ENCODE measurements around the gene DCC. TPM values are rescaled to one million over a fixed set of nuclear protein-coding genes. Genes with fewer than 3 reads are reported as not detected.

The DCC gene
- total RNA-seq, 1 experiment from 2014 or later, result not detected

- Histone ChIP-seq H3K9me3 (ENCODE audit: control insufficient read depth in 1 of 2, insufficient read depth in 1 of 2, low read depth in 1 of 2, low read length in 2 of 2) (peaks cover 4 to 15% of the 10 kb centered on the region in 2 experiments; a peak in 2 of 4 replicates), H4K20me1 (ENCODE audit: insufficient read depth) (no peaks in the 10 kb centered on the region), H3K27me3 (ENCODE audit: insufficient read depth, low read length) (no peaks in the 10 kb centered on the region), H3K4me1 (ENCODE audit: control insufficient read depth in 1 of 2, insufficient read depth in 2 of 2, low read length in 2 of 2) (no peaks in the 10 kb centered on the region), H3K79me2 (ENCODE audit: insufficient read depth, low read length) (no peaks in the 10 kb centered on the region), H3K4me2 (ENCODE audit: low read length) (no peak overlapping the region), H3K36me3 (ENCODE audit: control insufficient read depth in 1 of 2, insufficient read depth in 2 of 2, low read length in 2 of 2) (no peaks in the 10 kb centered on the region), H3K4me3 (replicated peaks in 1 of 2; ENCODE audit: low read depth in 1 of 2, low read length in 2 of 2) (no peak overlapping the region), H3K9ac (ENCODE audit: low read length) (no peak overlapping the region), H3K27ac (ENCODE audit: low read depth, low read length) (no peak overlapping the region), H2AFZ (ENCODE audit: low read depth, low read length, poor library complexity, severe bottlenecking) (no peak overlapping the region), H3K9me2 (ENCODE audit: insufficient read depth) (no peaks in the 10 kb centered on the region)
- no peak for DNase-seq (ENCODE audit: low read depth, low spot score)
- ChIA-PET CTCF (no interaction called here), RAD21 (ENCODE audit: low non-redundant PET in 1 of 2, low total read pairs in 2 of 2, uncharacterized antibody in 2 of 2, unreplicated experiment in 2 of 2) (no interaction called here), POLR2A (no interaction called here)
- BruUV-seq (replicated peaks), result no TSS peak
- no peak for TF ChIP-seq EZH2 (IDR thresholded peaks at IDR 0.05)
- TF ChIP-seq CTCF (IDR thresholded peaks at IDR 0.05 in 2 of 3, conservative IDR thresholded peaks at IDR 0.05 in 1 of 3; ENCODE audit: borderline replicate concordance in 1 of 3, insufficient read depth in 1 of 3, low read depth in 2 of 3, low read length in 2 of 3), result no peak
- TF ChIP-seq YY1 (IDR thresholded peaks at IDR 0.05; ENCODE audit: extremely low read depth, insufficient replicate concordance, low read depth, low read length), result no peak
- TF ChIP-seq EGR1 (IDR thresholded peaks at IDR 0.05; ENCODE audit: low read depth), result no peak
- TF ChIP-seq FOSL1 (IDR thresholded peaks at IDR 0.05; ENCODE audit: low read depth), result no peak
- no peak for TF ChIP-seq ELF1 (IDR thresholded peaks at IDR 0.05; ENCODE audit: borderline replicate concordance, low read depth)
- no peak for TF ChIP-seq POLR2A (IDR thresholded peaks at IDR 0.05; ENCODE audit: borderline replicate concordance, extremely low read depth, insufficient read depth, insufficient read length)
- TF ChIP-seq TCF7L2 (IDR thresholded peaks at IDR 0.05; ENCODE audit: borderline replicate concordance, extremely low read depth, insufficient read depth, insufficient read length), result no peak
- TF ChIP-seq SIN3A (IDR thresholded peaks at IDR 0.05; ENCODE audit: low read depth), result no peak
- TF ChIP-seq ZFX (IDR thresholded peaks at IDR 0.05), result no peak
- no peak for TF ChIP-seq ZNF274 (IDR thresholded peaks at IDR 0.05; ENCODE audit: low read depth, low read length)
- TF ChIP-seq SRF (IDR thresholded peaks at IDR 0.05; ENCODE audit: low read depth), result no peak
- TF ChIP-seq CBX3 (IDR thresholded peaks at IDR 0.05; ENCODE audit: low read depth), result no peak
- no peak for TF ChIP-seq RAD21 (IDR thresholded peaks at IDR 0.05; ENCODE audit: low read depth)
- TF ChIP-seq CEBPB (IDR thresholded peaks at IDR 0.05; ENCODE audit: low read depth), result no peak
- no peak for TF ChIP-seq ATF3 (IDR thresholded peaks at IDR 0.05)
- no peak for TF ChIP-seq SP1 (IDR thresholded peaks at IDR 0.05; ENCODE audit: low read depth)
- ATAC-seq, result no peak
- intact Hi-C loops (cut with micrococcal nuclease), result no loop called here
These were observed 1191.9 kb downstream of the DCC start for GRCh38 chr18:53531896-53532295.

Data from HCT116 (cell line).